Activated CD4-positive, alpha-beta T cell treated with anti-CD3 and anti-CD28 coated beads, Interleukin-2, amount 50 U/mL, for 16 hours (primary cell): ENCODE data around the gene RAD50.
"Not testable (repeated sequence)": the region's sequence is repeated elsewhere in the genome, so short reads cannot be mapped to it uniquely, and the experiment has no call there.

Experiments
- DNase-seq: peaks from one replicate; pipeline ENCODE4 v3.0.0-alpha.2; 2020

RAD50 gene

GRCh38 chr5:132677682-132678400 is 121.1 kb downstream of the RAD50 start:
- no peak for DNase-seq

DNA sequence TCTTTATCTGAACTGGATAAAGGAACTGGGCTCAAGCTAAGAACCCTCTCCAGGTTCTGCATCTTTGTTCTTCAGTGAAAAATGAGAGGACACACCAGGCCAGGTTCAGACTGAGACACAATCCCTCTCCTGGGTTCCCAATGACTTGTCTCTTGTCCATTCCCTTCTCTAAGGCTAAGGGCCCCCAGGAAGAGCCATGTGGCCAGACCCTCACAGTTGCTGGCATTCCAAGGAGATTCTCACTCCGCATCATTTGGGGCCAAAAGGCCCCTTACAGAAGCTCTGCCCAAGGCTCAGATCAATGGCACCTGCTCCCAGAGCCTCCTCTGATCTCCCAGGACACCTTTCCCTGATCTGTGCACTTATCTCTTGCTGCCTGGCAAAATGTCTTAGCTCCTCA is 122.0 kb downstream of the RAD50 start:
- no peak for DNase-seq

GRCh38 chr5:132679166-132679565 is 122.4 kb downstream of the RAD50 start:
- no peak for DNase-seq

DNA sequence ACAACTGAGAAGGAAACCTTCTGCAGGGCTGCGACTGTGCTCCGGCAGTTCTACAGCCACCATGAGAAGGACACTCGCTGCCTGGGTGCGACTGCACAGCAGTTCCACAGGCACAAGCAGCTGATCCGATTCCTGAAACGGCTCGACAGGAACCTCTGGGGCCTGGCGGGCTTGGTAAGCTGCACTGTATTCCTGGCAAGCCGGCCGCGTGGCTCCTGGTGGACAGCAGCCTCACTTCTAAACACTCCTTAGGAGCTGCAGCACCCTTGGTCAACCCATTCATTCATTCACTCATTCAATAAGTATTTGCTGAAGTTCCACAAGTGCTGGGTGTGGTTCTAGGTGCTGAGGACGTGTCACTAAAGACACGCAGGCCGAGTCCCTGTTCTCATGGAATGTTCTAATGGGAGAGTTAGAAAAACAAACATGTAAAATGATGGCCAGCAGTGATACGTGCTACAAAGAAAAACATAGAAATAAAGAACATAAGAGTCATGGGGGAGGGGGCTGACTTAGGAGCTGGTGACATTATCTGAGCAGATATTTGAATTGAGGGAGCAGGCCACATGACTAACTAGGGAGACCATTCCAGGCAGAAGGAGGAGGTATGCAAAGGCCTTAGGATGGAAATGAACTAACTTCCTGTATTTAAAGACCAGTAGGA is 123.1 kb downstream of the RAD50 start:
- DNase-seq = no peak

DNA sequence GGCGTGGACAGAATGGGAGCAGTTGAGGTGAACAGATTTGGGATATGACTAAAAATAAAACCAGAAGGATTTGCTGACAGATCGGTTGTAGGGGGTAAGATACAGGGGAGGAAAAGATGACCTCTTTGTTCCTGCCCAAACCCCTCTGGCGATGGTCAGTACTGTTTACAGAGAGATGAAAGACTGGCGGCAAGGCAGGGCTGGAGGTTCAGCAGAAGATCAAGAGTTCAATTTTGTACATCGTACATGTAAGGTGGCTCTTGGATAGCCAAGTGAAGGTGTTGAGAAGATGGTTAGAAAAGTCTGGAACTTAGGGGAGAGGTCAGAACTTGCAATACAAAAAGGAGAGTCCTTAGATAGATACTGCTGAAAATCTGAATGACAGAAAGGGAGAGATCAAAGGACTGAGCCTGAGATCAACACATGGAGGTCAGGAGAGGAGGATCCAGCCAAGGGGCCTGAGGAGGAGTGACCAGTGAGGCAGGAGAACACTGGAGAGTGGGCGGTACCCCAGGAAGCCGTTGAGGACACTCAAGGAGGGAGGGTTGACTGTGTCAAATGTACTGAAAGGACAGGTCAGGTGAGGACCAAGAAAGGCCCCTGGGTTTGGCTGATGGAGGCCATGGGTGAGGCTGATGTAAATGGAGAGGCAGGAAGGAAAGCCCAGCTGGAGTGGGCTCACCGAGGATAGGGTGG is 124.2 kb downstream of the RAD50 start:
- DNase-seq = no peak

DNA sequence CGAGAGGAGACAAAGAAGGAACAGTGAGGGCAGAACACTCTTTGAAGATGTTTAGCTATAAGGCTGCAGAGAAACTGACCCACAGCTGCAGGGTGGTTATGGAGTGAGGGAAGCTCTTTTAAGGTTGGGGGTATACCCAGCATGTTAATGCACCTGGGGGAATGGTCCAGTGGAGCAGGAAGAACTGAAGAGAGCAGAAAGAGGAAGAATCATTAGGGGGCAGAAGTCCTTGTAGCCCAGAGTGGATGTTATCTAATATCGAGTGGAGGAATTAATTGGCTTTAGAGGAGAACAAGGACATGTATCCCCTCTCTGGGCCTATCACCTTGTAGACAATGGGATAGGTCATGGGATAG is 124.7 kb downstream of the RAD50 start:
- no peak for DNase-seq

DNA sequence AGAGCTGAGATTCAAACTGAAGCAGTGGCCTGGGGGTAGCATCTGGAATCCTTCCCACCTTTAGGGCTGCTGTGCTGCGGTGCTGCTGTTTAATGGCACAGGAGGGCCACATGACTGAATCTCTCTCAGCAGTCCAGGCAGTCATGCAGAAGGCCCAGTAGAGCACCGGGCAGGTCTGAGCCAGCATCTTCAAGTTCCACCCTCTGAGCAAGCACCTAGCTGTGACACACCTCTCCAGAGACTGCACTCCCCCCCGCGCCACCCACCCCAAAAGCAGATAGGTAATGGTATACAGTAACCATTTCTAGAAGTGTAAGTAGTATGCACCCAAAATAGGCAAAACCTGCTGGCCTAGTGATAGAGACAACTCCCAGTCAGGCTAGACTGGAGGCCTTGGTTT is 125.2 kb downstream of the RAD50 start:
- no peak for DNase-seq

DNA sequence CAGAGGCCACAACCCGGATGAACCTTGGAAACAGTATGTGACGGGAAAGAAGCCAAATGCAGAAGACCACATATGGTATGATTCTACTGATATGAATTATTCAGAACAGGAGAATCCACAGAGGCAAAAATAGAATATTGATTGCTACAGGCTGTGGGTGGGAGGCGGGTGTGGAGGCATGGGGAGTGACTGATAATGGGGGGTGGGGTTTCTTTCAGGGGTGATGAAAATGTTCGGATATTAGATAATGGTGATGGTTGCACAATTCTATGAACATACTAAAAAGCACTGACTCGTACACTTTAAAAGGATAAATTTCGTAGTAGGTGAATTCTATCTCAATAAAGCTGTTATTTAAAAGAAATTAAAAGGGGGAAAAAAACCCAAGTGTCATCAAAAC is 127.7 kb downstream of the RAD50 start:
- no peak for DNase-seq

GRCh38 chr5:132684922-132685720 is 128.3 kb downstream of the RAD50 start:
- peak; percentile 76 for DNase-seq

- no peak for DNase-seq
Measured at GRCh38 chr5:132686193-132686592, 129.4 kb downstream of the RAD50 start.

DNA sequence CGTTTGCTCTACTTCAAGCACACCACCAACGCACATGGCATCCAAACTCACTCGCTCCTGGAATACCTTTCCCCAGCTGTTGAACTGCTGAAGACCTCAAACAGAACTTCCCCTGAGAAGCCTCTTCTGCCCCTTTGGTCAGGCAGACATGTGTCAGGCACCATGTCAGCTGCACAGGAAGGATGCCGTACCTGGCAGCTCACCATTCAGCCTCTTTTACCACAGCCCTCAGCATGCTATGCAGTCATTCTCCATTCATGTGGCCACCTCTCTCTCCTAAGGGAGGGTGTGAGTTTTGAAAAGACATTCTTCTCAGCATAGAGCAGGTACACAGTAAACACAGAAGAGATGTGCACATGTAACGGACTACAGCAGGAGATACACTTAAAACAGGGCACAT is 131.2 kb downstream of the RAD50 start:
- peak; percentile 61 for DNase-seq

DNA sequence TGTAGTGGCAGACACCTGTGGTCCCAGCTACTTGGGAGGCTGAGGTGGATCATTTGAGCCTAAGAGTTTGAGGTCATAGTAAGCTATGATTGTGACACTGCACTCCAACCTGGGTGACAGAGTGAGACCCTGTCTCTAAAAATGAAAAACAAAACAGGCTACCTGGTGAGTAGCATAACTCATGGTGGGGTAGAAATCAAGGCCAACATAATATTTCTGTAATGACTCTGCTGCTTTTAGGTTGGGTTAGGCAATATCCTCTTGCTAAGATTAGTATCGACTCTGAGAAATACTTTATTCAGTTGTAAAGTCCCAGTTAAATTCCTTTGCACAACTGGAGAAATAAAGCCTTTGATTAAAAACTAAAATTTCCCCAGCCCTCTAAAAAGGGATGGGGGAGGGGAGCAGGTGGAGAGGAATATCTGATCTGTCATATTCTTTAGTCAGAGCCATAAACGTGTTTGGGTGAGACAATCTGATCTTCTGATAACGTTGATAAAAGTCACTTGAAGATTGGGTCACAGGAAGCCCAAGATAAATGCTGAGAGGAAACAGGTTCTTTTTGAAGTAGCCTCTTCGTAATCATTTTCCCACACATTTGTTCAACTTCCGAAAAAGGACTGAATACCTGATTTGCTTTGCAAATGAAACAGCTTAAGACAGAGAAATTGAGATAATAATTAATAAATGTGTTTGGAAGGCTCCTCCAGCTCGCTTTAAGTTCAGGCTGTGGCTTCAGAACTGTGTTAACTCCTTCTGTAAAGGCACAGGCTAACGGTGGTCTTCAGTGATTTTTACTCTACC is 132.0 kb downstream of the RAD50 start:
- peak; percentile 60 for DNase-seq

- DNase-seq = no peak
Measured at GRCh38 chr5:132689513-132689912, 132.7 kb downstream of the RAD50 start.

- DNase-seq = no peak
Measured at GRCh38 chr5:132690156-132690555, 133.4 kb downstream of the RAD50 start.

GRCh38 chr5:132691755-132692631 is 135.2 kb downstream of the RAD50 start:
- DNase-seq = not testable (repeated sequence)

- DNase-seq = no peak
Measured at GRCh38 chr5:132692632-132692967, 135.8 kb downstream of the RAD50 start.
